HG03039 (cell line): Measurements from ENCODE around the gene IFIT1B.

Experiments
- ATAC-seq: cut with Tn5 transposase; IDR thresholded peaks from one replicate; pipeline ENCODE4 v1.9.1; 2021; ENCODE audit warnings: mild to moderate bottlenecking, moderate library complexity; ENCODE audit not compliant: unreplicated experiment

The IFIT1B gene

DNA sequence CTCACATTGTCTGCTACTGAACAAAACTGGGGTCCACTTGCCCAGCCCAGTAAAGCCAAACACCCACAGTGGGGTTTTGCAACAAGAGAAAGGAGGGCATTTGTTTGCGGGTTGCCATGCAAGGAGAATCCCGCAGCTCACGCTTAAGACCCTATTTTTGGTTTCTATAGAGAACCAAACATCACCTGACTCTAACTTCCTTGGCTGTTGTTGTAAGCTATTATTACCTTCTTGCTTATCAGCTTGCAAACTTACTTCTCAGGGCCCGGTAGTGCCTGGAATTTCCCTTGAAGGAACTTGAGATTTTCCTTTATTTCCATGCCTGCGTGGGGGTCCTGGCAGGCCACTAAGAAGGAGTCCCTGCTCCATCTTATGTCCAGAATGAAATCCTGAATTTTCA, 29.4 kb upstream of the IFIT1B start:
- no peak for ATAC-seq

DNA sequence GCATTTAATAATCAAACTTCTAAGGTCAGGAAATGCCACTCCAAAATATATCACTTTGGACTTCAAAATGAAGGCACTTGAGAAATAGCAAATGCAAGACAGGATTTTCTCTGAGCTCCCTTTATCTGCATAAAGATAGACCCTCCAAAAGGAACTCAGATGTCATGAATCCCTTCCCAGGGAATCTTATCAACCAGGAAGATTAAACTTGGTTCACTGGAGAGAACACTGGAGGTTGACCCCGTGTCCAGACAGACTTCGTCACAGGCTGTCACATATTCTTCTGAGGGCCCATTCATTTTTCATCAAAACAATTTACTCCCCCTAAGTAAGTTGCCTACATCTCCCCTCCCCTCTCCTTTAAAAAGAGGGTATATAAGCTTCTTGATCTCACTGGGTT, 28.9 kb upstream of the IFIT1B start:
- ATAC-seq, result no peak

DNA sequence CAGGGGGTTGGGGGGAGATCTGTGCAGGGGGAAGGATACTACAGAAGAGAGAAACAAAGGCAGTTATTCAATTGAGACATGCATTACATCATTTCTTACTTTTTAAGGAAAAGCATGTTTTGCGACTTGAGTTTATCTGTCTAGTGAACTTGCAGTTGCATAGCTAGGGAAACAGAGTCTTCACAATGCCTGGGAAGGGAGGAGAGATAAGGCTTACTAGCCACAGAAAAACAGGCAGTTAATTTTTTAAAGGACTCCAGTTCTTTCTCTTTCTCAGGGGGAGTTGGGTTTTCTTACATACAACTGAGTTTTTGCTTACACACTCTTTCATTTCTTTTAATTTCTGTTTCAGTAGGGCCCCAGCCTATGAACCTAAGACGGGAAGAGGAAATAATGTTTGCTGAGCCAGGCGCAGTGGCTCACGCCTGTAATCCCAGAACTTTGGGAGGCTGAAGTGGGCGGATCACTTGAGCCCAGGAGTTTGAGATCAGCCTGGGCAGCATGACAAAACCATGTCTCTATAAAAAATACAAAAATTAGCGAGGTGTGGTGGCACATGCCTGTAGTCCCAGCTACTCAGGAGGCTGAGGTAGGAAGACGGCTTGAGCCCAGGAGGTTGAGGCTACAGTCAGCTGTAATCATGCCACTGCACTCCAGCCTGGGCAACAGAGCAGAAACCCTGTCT, 27.1 kb upstream of the IFIT1B start:
- ATAC-seq, result peak; percentile 36

DNA sequence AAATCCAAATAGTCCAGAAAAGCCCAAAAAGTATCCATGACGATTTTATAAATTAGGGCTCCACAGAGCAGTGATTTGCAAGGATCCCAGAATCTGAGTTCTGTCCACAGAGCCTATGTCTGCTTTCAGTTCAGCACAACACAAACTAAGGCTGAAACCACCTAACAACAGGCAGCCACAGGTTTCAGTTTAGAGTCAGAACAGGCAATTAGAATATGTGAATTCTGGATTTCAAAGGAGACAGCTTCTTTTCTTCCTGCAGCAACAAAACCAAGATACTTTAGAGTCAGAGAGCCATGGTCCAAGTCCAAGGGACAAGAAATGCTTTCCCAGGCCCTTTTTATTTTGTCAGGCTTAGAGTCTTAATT, 26.5 kb upstream of the IFIT1B start:
- peak; percentile 79 for ATAC-seq

DNA sequence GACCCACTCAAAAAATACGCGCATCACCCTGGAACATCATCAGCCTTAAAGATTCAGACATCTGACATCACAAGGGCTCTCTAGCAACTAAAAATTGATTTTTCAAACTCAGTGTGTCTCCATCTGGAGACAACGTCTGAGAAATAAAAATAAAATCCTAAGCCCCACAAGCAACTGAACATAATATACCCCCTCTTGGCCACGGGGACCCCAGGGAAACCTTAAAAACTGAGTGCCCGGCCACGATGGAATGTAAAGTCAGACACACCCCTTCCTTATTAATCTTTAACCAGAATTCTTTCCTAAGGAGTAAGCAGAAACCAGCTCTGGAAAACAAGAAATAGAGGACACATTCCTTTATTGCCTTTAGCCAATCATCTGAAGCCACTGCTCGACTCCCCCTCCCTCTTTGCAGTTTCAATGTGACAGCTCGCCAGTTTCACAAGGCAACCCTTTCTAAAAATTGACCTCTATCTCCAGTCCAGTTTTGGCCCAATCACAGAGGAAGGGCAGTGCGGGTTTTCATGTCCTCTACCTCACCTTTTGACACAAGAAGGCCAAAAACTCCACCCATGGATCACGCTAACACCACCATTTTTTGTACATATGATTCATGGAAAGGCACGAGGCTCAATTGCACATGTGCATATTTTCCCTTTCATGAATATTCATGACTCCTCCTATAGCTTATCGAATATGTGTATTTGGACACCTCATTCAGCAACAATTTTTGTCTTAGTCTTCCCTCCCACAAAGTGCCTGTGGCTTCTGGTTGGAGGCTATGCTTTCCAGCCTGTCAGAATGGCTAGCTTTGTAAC, 25.9 kb upstream of the IFIT1B start:
- ATAC-seq, result no peak

DNA sequence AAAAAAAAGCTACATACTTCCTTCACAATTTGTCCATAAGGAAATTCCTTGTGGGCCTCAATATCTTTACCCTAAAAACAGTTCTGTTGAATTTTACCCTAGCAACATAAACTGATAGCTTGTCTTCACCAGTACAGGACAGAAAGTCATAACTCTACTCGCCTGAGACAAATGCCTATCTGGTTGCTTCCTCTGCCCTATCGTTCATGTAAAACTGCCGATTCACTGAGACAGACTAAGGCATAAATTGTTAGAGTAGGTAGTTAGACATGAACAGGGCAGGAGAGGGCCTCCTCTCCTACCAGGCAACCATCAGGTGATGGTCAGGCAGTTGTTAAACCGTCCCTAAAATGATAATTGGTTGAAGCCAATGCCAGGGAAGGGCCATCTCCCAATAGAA, 25.1 kb upstream of the IFIT1B start:
- ATAC-seq, result no peak

DNA sequence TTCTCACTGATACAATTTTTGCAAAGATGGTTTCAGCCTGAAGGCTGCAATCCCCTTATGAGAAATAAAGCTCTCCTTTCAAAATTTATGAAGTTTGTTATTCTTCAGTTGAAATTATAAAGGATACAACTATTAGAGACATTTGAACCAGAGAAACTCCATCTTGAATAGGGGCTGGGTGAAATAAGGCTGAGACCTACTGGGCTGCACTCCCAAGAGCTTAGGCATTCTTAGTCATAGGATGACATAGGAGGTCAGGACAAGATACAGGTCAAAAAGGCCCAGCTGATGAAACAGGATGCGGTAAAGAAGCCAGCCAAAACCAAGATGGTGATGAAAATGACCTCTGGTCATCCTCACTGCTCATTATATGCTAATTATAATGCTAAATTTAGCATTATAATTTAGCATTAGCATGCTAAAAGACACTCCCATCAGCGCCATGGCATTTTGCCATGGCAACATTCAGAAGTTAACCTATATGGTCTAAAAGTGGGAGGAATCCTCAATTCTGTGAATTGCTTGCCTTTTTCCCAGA, 22.4 kb upstream of the IFIT1B start:
- ATAC-seq, result no peak

DNA sequence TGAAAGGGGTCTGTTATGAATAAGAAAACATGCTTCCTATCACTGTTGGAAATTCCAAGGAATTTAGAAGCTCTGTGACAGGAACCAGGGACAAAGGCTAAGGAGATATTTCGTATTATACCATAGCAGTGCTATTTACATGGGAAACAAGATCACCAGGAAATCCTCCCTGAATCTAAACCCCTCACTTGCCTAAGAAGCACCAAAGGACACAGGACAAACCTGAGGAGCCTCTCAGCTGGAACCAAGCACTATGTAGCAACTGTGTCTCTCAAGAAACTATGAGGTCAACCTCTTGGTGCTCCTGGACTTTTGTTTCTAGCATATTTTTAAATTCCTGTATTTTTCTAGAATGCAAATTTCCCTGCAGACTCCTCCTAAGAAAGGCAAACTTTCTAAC, 20.8 kb upstream of the IFIT1B start:
- ATAC-seq, result no peak

DNA sequence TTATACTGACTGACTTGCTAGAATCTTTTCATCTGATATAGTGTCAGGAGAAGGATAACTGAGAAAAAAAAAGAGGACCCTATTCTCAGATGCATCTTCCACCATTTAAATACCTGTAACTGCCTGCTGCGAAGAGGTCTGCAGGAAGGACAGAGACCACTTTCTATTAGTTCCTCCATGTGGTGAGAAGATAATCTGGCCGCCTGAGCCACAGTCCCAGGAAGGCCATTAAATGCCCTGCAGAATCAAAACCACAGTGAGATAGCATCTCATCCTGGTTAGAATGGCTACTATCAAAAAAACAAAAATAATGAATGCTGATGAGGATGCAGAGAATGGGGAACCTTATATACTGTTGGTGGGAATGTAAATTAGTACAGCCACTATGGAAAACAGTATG, 19.9 kb upstream of the IFIT1B start:
- ATAC-seq, result no peak

DNA sequence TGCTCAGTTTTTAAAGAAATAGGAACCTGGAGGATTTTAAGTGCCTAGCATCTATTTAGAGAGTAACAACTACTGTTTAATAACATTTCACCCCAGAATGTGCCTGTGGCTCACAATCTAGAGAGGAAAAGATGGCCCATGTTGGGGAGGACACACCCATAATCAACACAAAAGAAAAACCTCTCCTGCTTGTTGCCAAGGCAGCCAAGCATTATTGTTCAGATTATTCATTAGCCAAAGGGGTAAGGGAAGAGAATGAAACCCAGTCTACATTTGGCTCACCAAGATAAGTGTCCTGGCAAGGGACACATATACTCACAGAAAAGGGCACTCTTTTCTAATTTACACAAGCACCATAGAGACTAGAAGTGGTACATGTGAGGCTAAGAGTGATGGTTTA, 17.7 kb upstream of the IFIT1B start:
- ATAC-seq, result no peak

DNA sequence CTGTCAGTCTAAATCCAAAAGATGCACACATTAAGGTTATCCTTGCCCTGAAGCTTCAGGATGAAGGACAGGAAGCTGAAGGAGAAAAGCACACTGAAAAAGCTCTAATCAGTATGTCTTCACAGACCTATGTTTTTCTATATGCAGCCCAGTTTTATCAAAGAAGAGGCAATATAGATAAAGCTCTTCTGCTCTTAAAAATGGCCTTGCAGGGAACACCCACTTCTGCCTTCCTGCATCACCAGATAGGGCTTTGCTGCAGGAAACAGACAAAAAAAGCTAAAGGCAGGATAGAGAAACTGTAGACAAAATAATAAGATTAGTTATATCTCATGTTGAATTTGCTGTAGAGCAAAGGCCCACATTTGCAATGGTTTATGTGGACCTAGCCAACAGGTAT, 14.9 kb upstream of the IFIT1B start:
- ATAC-seq, result no peak

DNA sequence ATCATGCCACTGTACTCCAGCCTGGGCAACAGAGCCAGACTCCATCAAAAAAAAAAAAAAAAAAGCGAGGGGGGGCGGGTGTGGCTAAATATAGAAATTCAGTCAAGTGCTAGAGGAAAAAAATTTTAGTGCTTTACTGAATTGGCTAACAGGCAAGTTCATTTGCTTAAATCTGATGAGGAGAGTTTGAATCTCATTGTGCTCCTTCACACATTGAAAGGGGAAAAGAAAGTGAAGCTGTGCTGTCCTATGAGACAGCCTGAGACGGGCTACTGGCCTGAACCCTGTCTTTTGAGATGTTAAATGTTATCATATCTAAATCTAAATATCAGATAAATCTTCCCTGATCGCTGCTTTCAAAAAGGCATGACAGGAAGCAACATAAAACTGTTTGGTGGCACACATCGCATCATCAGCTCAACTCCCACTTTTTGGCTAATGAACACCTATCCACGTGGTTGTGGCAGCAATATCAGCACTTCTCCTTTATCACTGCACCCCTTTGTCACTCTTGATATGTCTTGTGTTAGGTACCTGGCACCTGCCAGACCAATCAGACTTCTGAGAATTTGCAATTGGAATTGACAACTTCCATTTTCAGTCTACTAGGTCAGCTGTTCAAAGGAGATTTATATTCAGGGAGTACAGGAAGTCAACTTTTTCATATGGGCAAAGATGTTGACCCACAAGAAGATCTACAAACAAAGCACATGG, 14.0 kb upstream of the IFIT1B start:
- ATAC-seq, result no peak

DNA sequence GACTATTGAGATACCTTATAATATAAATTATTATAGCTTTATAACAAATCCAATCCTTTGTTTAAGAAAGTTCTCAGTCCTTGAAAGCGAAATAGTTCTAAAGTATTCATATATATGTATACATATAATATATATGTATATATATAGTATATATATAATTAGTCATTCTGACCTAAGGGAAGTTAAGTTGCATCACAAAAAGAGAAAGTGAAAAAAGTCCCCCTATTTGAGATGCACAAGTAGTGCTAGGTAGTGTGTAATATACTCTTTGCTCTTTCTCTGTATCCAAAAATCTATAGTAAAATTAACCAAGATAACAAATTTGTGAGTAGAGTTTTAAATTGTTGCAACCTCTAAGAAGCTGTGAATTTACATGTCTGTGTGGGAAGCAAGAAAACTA, 13.3 kb upstream of the IFIT1B start:
- ATAC-seq, result no peak

DNA sequence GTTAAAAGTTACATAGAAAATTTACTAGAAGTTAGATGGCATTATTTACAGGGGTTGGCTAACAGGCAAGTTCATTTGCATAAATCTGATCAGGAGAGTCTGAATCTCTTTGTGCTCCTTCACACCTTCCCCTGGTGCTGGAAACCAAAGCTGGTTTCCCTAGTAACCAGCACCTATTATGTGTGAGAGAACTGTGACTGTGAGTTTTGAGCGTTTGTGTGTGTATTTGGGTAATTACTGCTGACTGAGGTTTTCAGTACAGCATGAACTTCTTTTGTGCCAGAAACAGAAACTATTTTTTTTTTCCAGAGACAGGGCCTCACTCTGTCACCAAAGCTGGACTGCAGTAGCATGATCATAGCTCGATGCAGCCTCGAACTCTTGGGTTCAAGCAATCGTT, 10.3 kb upstream of the IFIT1B start:
- ATAC-seq, result no peak

DNA sequence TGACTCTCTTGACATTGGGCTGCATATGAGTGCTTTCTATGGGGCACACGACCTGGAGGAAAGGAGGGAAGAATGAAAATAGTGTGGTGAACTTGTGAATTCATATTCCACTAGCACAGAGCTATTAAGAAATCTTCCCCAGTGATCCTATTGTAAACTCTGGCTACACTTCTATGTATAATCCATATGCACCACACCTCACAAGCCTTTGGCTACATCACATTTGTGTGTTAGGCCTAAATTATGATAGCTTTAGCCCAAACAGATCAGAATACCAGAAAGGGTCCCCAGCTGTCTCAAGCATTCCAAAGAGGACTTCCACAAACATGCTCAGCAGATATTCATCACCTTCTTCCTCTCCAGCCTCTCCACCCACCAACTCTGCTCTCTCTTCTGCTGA, 9.7 kb upstream of the IFIT1B start:
- no peak for ATAC-seq

DNA sequence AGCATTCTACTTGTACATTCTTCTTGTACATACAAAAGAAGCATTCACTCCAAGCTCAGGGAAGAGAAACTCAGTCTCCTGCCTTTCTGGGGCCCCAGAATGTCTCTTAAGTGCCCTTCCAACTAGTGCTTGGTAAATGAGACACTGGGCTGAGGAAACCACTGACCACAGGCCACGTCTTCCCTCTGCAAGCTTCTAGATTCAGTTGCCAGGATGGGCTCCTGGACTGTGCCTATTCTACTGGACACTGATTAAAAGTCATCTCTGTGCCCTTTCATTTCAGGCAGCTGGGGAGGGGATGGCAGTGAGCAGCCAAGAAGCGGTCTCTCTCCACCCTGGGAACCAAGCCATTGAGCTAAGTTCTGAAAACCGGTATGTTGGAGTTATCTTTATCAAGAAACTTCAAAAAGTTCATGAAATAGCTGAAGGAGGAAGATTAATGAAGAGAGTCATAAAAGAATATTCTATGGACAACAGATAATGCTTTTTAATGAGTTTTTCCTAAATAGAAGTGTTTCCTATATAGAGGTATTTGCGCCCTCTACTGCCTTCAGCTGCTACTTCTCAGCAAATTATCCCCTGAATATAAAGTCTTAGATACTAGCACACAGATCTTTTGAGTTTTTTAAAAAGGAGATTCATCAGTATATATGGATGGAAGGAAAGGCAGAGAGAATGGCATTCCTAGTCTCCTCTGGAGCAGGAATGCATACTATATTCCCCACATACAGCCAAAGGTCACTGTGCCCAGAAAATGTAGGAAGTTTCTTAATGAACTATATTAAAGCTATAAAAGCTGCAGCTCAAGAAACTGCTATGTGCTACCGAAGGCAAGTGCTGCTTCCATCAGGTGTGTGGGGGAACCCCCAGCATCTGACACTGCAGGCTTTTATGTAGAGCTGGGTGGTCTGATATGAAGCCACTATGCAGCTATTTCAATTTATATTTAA, 8.4 kb upstream of the IFIT1B start:
- ATAC-seq, result no peak

DNA sequence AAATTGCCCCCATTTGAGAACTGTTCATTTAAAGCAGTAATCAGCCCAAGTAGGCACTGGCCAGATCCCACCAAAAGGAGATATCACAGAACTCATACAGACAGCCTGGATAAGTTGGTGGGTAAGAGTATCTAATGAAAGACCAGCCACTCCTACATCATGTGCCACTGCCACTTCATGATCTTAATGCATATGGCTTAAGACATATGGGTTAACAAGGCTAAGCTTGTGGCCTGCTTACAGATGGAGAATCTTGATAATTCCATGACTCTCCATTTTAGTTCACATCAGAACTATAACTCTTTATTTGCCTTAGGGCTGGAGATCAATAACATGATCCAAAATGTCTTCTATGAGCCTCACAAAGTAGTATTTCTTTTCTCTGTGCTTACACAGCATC, 6.8 kb upstream of the IFIT1B start:
- ATAC-seq, result no peak

DNA sequence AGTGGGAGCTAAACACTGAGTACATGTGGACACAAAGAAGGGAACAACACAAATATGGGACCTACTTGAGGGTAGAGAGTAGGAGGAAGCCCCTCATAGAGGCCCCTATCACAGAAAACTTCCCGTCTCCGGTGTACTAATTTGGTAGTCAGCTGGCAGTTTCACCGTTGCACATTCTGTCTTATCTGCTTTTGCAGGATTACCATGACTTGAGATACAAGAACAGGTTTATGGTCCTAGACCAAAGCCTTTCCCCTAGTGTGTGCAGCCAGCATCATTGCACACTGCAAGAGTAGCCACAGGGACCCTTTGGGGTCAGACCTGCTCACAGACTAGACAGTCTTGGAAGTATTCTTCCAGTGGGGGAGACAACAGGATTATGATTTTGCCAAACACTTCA, 5.9 kb upstream of the IFIT1B start:
- no peak for ATAC-seq

DNA sequence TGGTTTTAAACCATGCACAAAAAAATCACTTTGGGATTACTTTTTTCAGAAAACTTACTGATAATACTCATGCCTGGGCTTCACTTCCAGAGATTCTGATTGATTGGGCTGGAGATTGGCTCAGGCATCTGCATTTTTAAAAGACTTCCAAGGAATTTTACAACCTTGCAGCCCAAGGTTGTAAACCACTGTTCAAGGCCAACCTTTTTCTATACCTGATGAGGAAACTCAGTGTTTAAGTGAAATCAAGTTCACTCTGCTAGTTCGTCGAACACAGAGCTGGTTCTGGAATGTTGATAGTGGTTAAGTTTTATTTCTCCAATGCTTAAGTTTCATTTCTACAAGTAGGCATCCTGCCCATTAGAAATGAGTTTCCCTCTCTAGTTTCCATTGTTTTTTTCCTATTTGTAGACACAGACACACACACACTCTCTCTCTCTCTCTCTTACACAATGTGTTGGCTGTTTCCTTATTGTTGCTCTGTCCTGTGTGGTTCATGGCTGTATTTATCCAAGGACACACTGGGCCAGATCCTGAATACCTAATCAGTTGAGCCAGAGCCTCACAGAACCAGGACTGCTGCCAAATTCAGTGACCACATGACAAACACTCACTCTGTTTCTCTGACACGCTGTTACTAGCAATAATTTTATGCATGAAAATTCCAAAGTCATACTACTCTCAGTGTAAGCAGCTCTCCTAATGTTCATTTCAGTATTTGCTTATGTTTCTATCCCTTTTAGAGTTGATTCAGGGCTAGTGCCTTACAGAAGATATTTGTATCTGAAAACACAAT, 3.7 kb upstream of the IFIT1B start:
- no peak for ATAC-seq

DNA sequence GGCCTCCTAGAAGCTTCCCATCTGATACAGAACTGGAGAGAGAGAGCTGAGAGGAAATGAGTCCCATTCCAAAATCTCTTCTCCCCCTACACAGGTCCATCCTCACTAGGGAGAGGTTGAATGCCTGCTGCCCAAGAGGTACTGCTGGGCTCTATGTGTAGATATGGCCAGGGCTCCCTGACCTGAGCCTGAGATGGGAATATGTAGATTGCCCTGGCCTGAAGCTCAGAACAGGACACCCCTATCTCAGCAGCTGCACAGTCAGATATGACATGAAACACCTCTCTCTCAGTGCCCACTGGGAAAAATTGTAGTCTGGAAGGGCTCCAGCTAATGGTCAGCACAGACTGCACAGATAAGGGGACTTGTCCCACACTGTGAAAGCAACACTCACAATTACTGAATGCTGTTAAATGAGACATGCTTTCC, 3.1 kb upstream of the IFIT1B start:
- ATAC-seq, result no peak
